NCI-H2196 (cell line): ENCODE data around the gene AHI1.
A peak's percentile ranks its signal among the peaks of the same experiment; 100 is the strongest.
"Not testable (repeated sequence)": the region's sequence is repeated elsewhere in the genome, so short reads cannot be mapped to it uniquely, and the experiment has no call there.

Experiments used
- DNase-seq: peaks from one replicate; lab custom pipeline; 2025; ENCODE audit not compliant: unreplicated experiment; lab: John Stamatoyannopoulos, UW

The AHI1 gene

DNA sequence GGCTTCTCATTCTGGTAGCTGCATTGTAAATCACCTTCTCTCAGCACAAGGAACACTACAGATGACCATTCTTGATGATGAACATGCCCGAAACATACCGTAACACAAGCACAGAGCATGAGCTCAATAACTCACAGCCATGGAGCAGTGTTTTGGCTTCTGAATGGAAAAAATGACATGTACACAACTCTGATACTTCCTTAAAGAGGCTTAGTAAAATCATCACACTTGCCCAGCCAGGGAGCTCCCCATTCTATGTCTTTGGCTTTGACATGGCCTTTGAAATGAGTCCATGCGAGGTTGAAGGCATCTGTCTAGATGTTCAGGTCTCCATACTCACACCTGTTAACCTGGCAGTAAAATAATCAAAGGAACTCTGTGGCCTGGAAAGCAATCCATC lies 228.8 kb downstream of the AHI1 start:
- no peak for DNase-seq

DNA sequence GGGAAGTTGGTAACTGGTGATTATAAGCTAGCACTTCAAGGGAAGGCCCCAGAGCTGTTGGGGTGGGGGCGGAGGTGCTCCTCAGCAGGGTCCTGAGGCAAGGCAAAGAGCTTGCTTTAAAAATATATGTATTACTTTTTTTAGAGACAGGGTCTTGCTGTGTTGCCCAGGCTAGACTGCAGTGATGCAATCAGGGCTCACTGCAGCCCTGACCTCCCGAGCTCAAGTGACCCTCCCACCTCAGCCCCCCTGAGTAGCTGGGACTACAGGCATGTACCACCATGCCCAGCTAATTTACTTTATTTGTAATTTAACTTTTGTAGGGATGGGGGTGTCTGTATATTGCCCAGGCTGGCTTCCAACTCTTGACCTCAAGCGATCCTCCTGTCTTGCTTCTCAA lies 229.3 kb downstream of the AHI1 start:
- DNase-seq, result no peak

GRCh38 chr6:135267085-135267484 lies 230.5 kb downstream of the AHI1 start:
- DNase-seq, result no peak

DNA sequence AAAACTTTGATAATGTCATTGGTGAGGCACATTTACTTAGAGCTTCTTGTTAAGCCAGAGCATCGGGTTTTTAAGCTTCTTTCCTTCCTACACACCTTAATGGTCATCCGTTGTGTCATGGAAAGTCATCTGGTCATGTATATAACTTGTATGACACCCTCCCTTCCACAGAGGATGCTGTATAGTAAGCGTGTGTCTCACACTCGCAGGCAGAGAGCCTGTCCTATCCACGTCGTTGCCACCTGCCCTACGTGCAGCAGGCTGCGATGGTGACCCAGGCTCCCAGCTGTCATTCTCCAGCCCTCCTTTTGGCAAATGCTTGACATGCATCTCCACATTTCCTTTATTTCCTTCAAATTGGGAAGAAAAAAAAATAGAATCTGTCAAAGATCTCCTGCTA lies 230.9 kb downstream of the AHI1 start:
- DNase-seq, result no peak

- DNase-seq, result no peak
Measured at GRCh38 chr6:135265278-135265677, 232.3 kb downstream of the AHI1 start.

GRCh38 chr6:135261872-135262725 lies 235.4 kb downstream of the AHI1 start:
- DNase-seq, result no peak

- DNase-seq, result no peak
Measured at GRCh38 chr6:135260612-135261011, 236.9 kb downstream of the AHI1 start.

DNA sequence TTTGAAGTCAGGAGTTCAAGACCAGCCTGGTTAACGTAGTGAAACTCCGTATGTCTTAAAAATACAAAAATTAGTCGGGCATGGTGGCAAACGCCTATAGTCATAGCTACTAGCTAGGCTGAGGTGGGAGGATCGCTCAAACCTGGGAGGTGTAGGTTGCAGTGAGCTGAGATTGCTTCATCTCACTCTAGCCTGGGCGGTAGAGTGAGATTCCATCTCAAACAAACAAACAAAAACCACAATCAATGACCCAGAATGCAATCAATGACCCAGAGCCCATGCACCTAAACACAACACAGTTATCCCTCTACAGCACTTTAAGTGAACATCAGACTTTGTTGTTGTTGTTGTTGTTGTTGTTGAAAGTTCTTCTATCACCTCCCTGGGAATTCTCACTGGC lies 238.6 kb downstream of the AHI1 start:
- DNase-seq, result no peak

DNA sequence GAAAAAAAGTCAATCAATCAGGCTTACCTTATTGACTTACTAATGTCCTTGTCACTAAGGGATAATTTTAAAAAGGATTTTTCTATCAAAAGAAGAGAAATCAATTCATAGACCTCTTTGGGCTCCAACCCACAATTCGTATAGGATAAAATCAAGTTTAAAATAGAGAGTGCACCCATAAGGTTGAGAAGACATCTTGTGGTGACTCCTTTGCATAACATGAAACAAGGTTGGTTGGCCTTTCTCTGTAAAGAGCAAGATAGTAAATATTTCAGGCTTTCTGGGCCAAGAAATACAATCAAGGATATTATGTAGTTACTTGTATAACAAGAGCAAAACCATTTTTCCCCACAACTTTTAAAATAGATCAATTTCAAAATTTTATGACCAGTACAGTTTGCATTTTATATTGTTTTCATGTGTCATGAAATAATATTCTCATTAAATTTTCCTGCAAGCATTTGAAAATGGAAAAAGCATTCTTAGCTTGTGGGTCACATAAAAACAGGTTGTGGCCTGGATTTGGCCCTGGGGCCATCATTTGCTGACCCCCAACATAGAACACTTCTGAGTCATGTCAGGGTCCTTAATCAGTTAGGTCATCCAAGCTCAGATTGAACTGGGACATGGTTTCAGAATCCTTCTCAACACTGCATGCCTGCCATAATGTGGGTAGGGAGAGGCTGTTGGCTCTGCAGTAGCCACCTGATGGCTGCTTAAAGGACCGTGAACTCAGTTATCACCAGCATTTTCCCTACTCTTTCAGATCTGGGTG lies 239.7 kb downstream of the AHI1 start:
- DNase-seq, result no peak

DNA sequence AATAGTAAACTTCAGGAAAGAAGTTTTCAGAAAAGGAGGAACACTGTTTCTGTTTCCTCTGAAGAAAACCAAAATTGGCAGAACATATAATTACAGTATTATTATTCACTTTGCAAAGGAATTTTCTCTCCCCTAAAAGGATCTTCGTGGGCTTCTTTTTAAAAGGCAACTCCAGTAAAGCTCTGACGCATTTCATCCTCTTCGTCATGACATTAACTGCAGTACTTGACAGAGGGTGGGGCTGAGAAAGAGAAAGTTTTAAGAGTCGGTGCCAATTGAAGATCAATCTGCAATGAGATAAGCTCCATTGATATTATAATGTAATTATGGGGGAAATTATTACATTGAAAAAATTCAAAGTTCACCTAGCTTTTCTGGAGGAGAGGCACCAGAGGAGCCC lies 240.7 kb downstream of the AHI1 start:
- no peak for DNase-seq

DNA sequence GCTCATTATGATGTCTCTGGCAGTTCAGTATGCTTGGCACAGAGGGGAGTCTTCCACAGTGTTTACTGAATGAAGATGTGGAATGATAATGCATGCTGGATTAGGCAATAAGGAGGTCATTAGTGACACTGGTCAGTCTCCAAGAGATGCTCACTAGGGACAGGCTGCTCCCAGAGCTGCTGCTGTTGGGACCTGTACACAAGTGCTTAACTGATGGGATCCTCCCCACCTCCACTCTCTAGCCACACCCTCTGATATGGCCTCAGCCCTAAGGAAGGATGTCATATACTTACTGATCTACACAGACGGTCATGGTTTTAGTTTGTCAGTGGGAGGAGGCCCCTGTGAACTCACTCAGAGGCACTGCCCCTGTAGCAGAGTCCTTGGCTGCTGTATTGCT lies 243.1 kb downstream of the AHI1 start:
- DNase-seq, result no peak

DNA sequence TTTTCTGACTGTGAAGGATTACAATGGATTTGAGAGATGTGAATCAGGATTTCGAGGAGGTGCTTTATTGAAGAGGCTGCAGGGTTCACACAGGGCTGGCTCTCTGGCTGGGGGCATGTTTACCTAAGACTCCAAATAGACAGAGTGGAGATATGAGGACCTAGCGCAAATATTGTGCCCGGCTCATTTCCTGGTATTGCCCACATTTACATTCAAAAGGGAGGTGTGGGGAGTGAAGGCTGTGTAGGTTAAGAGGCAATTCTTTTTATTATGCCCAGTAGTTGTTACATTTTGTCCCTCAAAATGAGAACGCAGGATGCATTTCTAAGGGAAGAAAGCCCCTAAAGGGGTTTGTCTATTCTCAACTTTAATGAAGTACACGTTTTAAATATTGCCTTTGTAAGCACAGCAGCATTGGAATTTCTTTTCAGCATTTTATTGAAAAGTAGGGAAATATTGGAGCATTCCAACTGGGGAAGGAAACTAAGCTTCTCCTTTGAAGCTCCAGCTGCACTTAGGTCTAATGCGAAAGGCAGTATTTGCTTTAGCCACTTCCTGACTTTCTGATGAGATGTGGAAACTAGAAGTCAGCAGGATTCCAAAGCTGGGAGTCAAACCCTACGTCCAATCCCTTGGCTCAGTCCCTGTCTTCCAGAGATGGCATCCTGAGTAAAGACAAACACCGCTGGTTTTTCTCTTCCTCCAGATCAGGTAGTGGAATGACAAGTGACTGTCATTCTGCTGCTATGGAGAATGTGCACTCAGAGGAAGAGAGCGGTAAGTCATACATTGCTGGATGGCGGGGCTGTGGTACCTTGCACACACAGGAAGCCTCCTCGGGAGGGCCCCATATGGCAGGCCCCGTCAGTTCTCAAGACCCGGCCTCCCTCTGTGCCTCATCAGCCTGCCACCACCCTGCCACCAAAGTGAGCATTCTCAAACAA lies 245.8 kb downstream of the AHI1 start:
- peak; percentile 40 for DNase-seq

DNA sequence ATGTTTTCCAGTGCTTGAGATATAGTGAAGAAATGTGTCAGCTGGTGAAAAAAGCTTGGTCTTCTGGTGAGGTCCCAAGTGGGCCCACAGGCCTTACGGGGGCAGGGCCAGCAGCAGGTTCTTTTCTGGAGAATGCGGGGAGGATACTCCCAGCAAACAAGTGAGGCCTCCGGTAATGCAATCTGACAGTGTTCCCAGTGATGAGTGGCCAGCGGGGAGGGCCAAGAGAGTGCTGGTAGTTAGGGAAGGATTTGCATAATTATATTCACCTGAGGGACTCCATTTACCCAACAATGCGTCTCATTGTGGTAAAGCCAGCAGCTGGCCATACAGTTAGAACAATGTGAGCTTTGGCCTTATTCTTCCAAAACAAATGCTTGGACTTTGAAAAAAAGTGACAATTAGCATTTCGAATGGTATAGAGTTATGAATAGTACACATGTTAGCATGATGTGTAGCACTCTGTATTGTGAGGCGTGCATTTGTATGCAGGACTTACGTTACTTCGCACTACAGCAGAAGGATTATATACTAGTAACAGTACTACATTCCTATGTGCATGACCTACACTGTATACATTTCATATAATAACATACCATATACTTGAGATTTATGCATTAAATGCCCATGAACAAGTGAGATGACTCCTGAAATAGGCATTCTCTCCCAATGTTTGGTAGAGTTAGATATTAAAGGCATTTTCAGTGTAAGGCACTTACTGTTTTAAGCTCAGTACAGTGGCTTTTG lies 246.6 kb downstream of the AHI1 start:
- no peak for DNase-seq

DNA sequence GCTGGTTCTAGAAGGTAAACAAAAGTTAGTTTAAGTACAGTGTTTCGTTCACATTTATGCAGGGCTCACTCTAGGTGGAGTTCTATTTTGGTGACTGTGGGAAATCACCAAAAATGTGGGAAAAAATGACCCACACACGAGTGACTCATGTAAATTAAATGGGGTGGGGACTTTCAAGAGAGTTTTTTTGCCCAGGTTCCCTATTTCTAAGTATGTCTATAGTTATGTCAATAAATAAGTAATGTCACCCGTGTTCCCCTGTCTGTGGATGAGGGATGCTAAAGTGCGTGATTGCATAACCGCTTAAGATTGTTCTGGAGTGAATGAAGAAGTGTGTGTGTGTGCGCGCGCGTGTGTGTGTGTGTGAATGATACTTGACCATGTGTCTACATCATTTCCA lies 247.3 kb downstream of the AHI1 start:
- no peak for DNase-seq

- DNase-seq, result not testable (repeated sequence)
Measured at GRCh38 chr6:135246412-135247012, 251.0 kb downstream of the AHI1 start.

DNA sequence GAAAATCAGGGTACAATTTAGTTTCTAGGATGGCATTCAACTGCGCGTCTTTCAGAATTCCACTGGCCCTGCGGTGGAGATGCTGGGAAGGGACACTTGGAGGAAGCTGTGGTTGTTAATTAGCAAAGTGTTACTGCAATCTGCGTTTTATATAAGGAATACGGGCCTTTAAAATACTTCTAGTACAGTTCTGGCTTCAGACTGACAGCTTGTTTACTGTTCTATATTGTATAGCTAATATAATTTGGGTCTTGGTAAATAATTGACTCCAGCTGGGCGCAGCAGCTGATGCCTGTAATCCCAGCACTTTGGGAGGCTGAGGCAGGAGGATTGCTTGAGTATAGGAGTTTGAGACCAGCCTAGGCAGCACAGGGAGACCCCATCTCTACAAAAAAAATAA lies 252.7 kb downstream of the AHI1 start:
- DNase-seq, result no peak

GRCh38 chr6:135243871-135244796 lies 253.4 kb downstream of the AHI1 start:
- no peak for DNase-seq

DNA sequence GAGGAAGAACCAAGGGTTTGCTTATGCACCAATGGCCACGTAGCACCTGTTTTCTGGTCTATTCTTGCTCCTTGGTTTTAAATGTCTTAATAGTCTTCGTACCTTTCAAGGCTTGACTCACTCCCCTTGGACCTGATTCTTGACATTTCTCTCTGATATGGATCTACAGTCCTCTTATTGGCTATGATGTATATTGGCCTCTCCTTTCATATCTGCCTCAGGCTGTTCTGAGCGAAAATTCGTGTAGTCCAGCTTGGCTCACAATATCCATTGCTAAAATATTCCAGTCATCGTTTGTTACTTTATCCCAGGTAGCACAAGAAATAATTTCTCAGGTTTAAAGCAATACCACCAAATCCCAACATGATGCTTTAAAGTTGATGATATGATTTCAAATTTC lies 256.8 kb downstream of the AHI1 start:
- no peak for DNase-seq

DNA sequence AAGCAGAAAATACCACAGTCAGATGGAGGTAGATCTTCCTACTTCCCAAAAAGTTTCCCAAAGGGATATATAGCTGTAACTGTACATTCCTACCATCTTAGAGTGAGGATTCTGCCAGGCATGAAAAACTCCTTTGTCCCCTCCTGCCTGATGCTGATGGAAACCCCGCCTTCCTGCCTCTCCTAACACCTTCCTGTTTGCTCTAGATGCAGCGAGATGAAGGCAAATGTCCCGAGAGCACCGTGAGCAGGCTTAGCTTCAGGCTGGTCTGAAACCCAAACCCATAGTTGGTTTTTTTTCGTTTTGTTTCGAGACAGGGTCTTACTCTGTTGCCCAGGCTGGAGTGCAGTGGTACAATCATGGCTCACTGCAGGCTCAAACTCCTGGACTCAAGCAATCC lies 260.8 kb downstream of the AHI1 start:
- DNase-seq, result no peak
